ENCODE results near the gene SF3A2. TPM values are rescaled to one million over a fixed set of nuclear protein-coding genes. Genes with fewer than 3 reads are reported as not detected.

The SF3A2 gene
- total RNA-seq, 1 donor from 2014 or later, result 14.4 TPM

GRCh38 chr19:2230807-2231533, 5.7 kb upstream of the SF3A2 start:
- TF ChIP-seq EZH2 (IDR thresholded peaks at IDR 0.05), result no peak
- TF ChIP-seq EZH2phosphoT487 (IDR thresholded peaks at IDR 0.05), result no peak
- TF ChIP-seq, protein P1, sequence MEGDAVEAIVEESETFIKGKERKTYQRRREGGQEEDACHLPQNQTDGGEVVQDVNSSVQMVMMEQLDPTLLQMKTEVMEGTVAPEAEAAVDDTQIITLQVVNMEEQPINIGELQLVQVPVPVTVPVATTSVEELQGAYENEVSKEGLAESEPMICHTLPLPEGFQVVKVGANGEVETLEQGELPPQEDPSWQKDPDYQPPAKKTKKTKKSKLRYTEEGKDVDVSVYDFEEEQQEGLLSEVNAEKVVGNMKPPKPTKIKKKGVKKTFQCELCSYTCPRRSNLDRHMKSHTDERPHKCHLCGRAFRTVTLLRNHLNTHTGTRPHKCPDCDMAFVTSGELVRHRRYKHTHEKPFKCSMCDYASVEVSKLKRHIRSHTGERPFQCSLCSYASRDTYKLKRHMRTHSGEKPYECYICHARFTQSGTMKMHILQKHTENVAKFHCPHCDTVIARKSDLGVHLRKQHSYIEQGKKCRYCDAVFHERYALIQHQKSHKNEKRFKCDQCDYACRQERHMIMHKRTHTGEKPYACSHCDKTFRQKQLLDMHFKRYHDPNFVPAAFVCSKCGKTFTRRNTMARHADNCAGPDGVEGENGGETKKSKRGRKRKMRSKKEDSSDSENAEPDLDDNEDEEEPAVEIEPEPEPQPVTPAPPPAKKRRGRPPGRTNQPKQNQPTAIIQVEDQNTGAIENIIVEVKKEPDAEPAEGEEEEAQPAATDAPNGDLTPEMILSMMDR (IDR thresholded peaks at IDR 0.05), result no peak
- H2AFZ ChIP-seq (replicated peaks), result no peak overlapping the region
- no peaks in the 10 kb centered on the region for H3K9me3 ChIP-seq (ENCODE audit: low read depth)
- Mint-ChIP-seq H3K9me3 (no peaks in the 10 kb centered on the region), H3K36me3 (peaks cover 8% of the 10 kb centered on the region), H3K27ac (no peak overlapping the region), H3K27me3 (ENCODE audit: insufficient read depth, low read depth) (peaks cover 6% of the 10 kb centered on the region), H3K4me3 (peak overlapping the region; percentile 50), H3K4me1 (peaks cover 11% of the 10 kb centered on the region)
- H3K4me1 ChIP-seq, result peaks cover 6% of the 10 kb centered on the region
- H3K27me3 ChIP-seq, result no peaks in the 10 kb centered on the region
- H3K79me2 ChIP-seq (ENCODE audit: low read depth), result peaks cover 21% of the 10 kb centered on the region
- DNase-seq (ENCODE audit: low spot score), result no peak
- H4K20me1 ChIP-seq (ENCODE audit: low read depth), result peaks cover 27% of the 10 kb centered on the region
- peak overlapping the region; percentile 58 for H3K27ac ChIP-seq
- no peak overlapping the region for H3K9ac ChIP-seq
- peaks cover 12% of the 10 kb centered on the region for H3F3A ChIP-seq (ENCODE audit: low read depth)
- no peaks in the 10 kb centered on the region for H3K36me3 ChIP-seq
- H3K4me3 ChIP-seq, result no peak overlapping the region
- no peak overlapping the region for H3K4me2 ChIP-seq

DNA sequence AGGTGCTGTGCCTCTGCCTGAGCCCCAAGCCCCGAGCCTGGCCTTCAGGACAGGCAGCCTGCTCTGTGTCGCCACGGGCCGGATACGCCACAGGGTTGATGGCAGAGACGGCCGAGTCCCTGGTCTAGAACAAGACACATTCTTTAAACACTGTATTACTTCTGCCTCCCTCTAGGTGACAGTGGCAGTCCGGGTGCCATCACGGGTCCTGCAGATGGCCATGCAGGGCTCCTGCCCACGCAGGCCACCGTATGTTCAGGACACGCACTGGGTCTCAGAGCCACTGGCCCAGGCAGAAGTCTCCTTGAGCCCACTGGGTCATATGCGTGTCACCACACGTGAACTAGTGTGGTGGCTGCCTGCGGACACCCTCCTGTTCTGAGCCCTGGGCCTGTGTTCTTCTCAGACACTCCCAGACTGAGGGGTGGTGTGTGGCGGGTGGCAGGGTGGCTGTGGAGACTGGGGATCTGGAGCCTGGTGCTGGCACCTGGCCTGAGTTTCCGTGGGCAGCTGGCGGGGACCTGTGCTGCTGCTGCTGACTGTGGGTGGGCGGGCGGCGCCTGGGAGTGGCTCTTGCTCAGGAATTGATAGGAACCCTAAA, 4.9 kb upstream of the SF3A2 start:
- Mint-ChIP-seq H3K4me3 (peak overlapping the region; percentile 50), H3K36me3 (peaks cover 10% of the 10 kb centered on the region), H3K4me1 (peaks cover 16% of the 10 kb centered on the region), H3K9me3 (no peaks in the 10 kb centered on the region), H3K27me3 (ENCODE audit: insufficient read depth, low read depth) (peaks cover 11% of the 10 kb centered on the region), H3K27ac (no peak overlapping the region)
- TF ChIP-seq EZH2phosphoT487 (IDR thresholded peaks at IDR 0.05), result no peak
- TF ChIP-seq, protein P1 (IDR thresholded peaks at IDR 0.05), result peak; percentile 11
- H3K36me3 ChIP-seq, result no peaks in the 10 kb centered on the region
- peaks cover 6% of the 10 kb centered on the region for H3K4me1 ChIP-seq
- no peaks in the 10 kb centered on the region for H3K9me3 ChIP-seq (ENCODE audit: low read depth)
- DNase-seq (ENCODE audit: low spot score), result no peak
- H3K9ac ChIP-seq, result no peak overlapping the region
- H3K79me2 ChIP-seq (ENCODE audit: low read depth), result peaks cover 23% of the 10 kb centered on the region
- H2AFZ ChIP-seq (replicated peaks), result no peak overlapping the region
- peaks cover 13% of the 10 kb centered on the region for H3F3A ChIP-seq (ENCODE audit: low read depth)
- peak overlapping the region; percentile 58 for H3K27ac ChIP-seq
- H3K4me3 ChIP-seq, result no peak overlapping the region
- no peak overlapping the region for H3K4me2 ChIP-seq
- H4K20me1 ChIP-seq (ENCODE audit: low read depth), result peaks cover 27% of the 10 kb centered on the region
- no peaks in the 10 kb centered on the region for H3K27me3 ChIP-seq

- H3K4me3 ChIP-seq, result no peak overlapping the region
- H3K9me3 Mint-ChIP-seq, result no peaks in the 10 kb centered on the region
- H3F3A ChIP-seq (ENCODE audit: low read depth), result peaks cover 20% of the 10 kb centered on the region
- no peaks in the 10 kb centered on the region for H3K27me3 ChIP-seq
- H4K20me1 ChIP-seq (ENCODE audit: low read depth), result peaks cover 33% of the 10 kb centered on the region
- H3K36me3 ChIP-seq, result no peaks in the 10 kb centered on the region
- no peaks in the 10 kb centered on the region for H3K9me3 ChIP-seq (ENCODE audit: low read depth)
- H3K79me2 ChIP-seq (ENCODE audit: low read depth), result peaks cover 31% of the 10 kb centered on the region
- H2AFZ ChIP-seq (replicated peaks), result no peak overlapping the region
- no peak overlapping the region for H3K4me2 ChIP-seq
- peaks cover 9% of the 10 kb centered on the region for H3K4me1 ChIP-seq
- peak overlapping the region; percentile 13 for H3K27ac ChIP-seq
- TF ChIP-seq, protein P1 (IDR thresholded peaks at IDR 0.05), result no peak
- TF ChIP-seq EZH2 (IDR thresholded peaks at IDR 0.05), result no peak
- no peak for TF ChIP-seq EZH2phosphoT487 (IDR thresholded peaks at IDR 0.05)
- DNase-seq (ENCODE audit: low spot score), result no peak
- H3K27ac Mint-ChIP-seq, result peak overlapping the region; percentile 50
- H3K27me3 Mint-ChIP-seq (ENCODE audit: insufficient read depth, low read depth), result peaks cover 11% of the 10 kb centered on the region
- peaks cover 18% of the 10 kb centered on the region for H3K4me1 Mint-ChIP-seq
- peak overlapping the region; percentile 35 for H3K4me3 Mint-ChIP-seq
- H3K9ac ChIP-seq, result no peak overlapping the region
- H3K36me3 Mint-ChIP-seq, result peaks cover 10% of the 10 kb centered on the region
Measured at GRCh38 chr19:2232286-2233151, 4.1 kb upstream of the SF3A2 start.
